GM18867 (cell line): ENCODE data around the gene PTGER1.
"Not testable (repeated sequence)": the region's sequence is repeated elsewhere in the genome, so short reads cannot be mapped to it uniquely, and the experiment has no call there.

Experiments used
- ATAC-seq: cut with Tn5 transposase; IDR thresholded peaks from one replicate; pipeline ENCODE4 v1.9.1; 2021; ENCODE audit warnings: mild to moderate bottlenecking, moderate library complexity; ENCODE audit not compliant: unreplicated experiment

The PTGER1 gene

GRCh38 chr19:14475251-14476073, at the start of gene PTGER1:
TSS of gene PTGER1 (minus strand) at chr19:14475354. CDS start at chr19:14474320, 1,034 bp downstream.
- no peak for ATAC-seq

- ATAC-seq, result no peak
Observed at GRCh38 chr19:14520543-14520942, 45.4 kb upstream of the PTGER1 start.

GRCh38 chr19:14519860-14520407, 44.8 kb upstream of the PTGER1 start:
- ATAC-seq, result no peak

- ATAC-seq, result no peak
Observed at GRCh38 chr19:14519245-14519859, 44.2 kb upstream of the PTGER1 start.

- ATAC-seq, result peak; percentile 63
Observed at GRCh38 chr19:14517840-14518505, 42.8 kb upstream of the PTGER1 start, which contains the start of gene DNAJB1. TSS of gene DNAJB1 (minus strand) at chr19:14518397. CDS start at chr19:14518349, 48 bp downstream.

GRCh38 chr19:14517446-14517839, 42.3 kb upstream of the PTGER1 start:
- ATAC-seq, result no peak

GRCh38 chr19:14516746-14517438, 41.7 kb upstream of the PTGER1 start:
- ATAC-seq, result no peak

- no peak for ATAC-seq
Observed at GRCh38 chr19:14516048-14516534, 40.9 kb upstream of the PTGER1 start.

GRCh38 chr19:14515501-14516047, 40.4 kb upstream of the PTGER1 start:
- no peak for ATAC-seq

- ATAC-seq, result no peak
Observed at GRCh38 chr19:14514215-14514863, 39.2 kb upstream of the PTGER1 start.

- no peak for ATAC-seq
Observed at GRCh38 chr19:14512406-14512961, 37.3 kb upstream of the PTGER1 start.

GRCh38 chr19:14511229-14511593, 36.1 kb upstream of the PTGER1 start:
- ATAC-seq, result no peak

- ATAC-seq, result no peak
Observed at GRCh38 chr19:14510311-14511228, 35.4 kb upstream of the PTGER1 start.

- ATAC-seq, result no peak
Observed at GRCh38 chr19:14507704-14508542, 32.8 kb upstream of the PTGER1 start.

- no peak for ATAC-seq
Observed at GRCh38 chr19:14505488-14506239, 30.5 kb upstream of the PTGER1 start.

GRCh38 chr19:14504575-14504974, 29.4 kb upstream of the PTGER1 start:
- ATAC-seq, result not testable (repeated sequence)

GRCh38 chr19:14503285-14503684, 28.1 kb upstream of the PTGER1 start:
- no peak for ATAC-seq
